Right renal cortex interstitium (tissue), 3 donors: ENCODE data around the gene CSMD2. TPM values are rescaled to one million over a fixed set of nuclear protein-coding genes. Genes with fewer than 3 reads are reported as not detected.

Experiments used
- DNase-seq, 3 donors: peaks; one replicate each; pipeline ENCODE4 v3.0.0-alpha.2; 2013; ENCODE audit warnings: low read depth in 3 of 3, low spot score in 2 of 3
- polyA plus RNA-seq, 3 donors: library from polyadenylated mRNA; unstranded; fragments of 120-200 nt; gene quantifications; one replicate each; pipeline ENCODE4 v1.2.1, GENCODE V29; 2013; ENCODE audit not compliant: insufficient read length in 3 of 3

The CSMD2 gene
- polyA plus RNA-seq, 3 donors, result 0.78 to 1.1 (median 0.92) TPM

GRCh38 chr1:34060901-34061415 lies 104.1 kb downstream of the CSMD2 start:
- DNase-seq, result no peak

- no peak for DNase-seq
Measured at GRCh38 chr1:34060187-34060730, 104.8 kb downstream of the CSMD2 start.

GRCh38 chr1:34057347-34058130 lies 107.5 kb downstream of the CSMD2 start:
- DNase-seq, result no peak

DNA sequence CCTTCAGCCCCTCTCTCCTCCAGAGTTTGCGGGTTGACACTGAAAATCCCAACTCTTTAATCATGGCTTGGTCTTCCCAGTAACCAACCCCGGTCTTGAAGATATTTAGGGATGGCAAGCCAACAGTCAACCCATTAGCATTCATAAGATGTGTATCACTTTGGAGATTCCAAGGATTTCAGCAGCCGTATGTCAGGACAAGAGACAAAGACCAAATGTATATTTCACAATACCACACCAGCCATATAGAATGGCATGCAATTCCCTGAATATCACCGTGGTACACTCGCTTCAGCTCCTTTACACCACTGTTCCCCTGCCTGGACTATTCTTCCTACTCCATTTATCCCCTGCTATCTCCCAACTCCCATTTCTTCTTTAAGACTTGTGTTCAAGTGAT lies 109.2 kb downstream of the CSMD2 start:
- no peak for DNase-seq

GRCh38 chr1:34054920-34055319 lies 110.1 kb downstream of the CSMD2 start:
- no peak for DNase-seq

DNA sequence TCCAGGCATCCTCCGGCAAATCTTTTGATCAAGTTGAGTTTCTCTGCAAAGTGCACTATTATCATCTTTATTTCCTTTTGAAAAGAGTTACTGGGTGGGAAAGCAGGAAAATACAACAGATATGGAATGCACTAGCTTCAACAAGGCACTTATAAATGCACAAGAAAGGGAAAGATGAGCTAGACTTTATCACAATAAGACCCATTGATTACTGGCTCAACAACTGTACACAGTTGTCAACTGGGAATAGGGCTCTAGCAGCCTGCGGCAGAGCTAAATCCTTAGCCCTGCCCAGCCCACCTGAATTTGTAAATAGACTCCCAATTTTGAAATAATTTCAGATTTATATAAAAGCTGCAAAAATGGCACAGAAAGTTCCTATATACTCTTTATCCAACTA lies 111.4 kb downstream of the CSMD2 start:
- DNase-seq, result no peak

DNA sequence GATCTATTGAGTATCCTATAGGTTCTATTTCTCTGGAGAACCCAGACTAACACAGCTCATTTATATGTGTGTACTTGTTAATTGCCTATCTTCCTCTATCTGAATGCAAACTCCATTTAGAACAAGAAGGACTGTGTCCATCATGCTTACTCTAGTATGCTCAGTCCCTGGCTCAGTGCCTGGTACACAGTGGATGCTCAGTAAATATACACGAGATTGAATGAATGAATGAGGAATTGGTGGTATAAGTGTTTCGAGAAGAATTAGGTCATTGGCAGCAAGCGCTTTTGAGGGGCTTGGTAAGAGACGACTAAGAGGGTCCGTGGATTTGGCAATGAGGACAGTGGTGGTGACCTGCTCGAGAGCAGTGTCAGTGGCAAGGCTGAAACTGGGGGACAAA lies 112.5 kb downstream of the CSMD2 start:
- no peak for DNase-seq

DNA sequence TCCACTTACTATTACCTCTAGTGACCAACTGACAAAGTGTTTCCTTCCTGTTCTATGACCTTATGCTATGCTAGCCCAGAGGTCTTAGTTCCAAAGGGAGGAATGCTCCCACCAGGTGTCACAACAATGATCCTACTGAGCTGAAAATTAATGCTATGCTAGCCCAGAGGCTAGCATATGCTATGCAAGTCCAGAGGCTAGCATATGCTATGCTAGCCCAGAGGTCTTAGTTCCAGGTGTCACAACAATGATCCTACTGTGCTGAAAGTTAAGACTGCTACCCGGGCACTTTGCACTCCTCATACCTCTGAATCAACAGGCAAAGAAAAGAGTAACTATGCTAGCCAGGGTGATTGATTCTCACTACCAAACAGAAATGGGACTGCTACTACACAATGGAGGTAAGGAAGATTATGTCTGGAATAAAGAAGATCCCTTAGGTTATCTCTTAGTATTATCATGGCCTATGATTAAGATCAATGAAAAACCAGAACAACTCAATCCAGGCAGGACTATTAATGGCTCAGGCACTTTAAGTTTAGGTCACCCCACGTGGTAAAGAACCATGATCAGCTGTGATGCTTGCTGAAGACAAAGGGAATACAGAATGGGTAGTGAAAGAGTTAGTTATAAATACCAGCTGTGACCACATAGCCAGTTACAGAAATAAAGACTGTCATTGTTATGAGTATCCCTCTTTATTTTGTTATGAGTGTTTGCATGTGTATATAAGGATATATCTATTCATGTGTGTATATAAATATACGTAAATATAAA lies 114.1 kb downstream of the CSMD2 start:
- no peak for DNase-seq

GRCh38 chr1:34049994-34050393 lies 115.0 kb downstream of the CSMD2 start:
- DNase-seq, result no peak

DNA sequence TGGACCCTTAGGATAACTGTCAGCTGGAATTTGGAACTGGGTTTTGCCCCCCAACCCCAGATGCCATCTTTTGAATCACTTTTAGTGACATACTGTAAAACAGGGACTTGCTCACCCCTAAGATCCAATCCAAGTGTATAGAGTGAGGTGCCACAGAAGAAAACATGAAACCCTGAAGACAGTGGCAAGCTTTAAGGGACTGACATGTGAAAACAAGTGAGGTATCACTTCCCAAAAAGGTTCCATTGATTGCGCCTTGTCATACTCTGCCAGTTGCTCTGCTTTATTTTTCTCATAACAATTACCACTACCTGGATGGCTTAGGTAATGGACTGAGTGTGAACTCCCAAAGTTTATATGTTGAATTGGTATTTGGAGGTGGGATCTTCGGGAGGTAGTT lies 115.6 kb downstream of the CSMD2 start:
- DNase-seq, result no peak

DNA sequence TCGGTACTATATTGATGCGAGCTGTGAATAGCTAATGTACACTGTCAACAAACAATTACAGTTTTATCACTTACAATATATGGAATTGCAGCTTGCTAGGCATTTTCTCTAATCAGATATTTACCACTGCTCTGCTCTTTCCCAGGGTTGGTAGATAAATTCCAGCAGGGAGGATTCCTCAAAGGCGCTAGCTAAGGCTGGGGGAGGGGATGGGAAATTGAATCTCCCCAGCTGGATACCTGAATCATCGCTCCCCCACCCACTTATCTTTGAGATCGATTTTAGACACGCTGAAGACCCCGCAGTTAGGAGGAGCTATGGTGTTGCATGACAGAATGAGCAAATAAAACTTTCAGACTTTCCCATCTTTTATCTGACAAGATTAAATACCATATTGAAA lies 127.2 kb downstream of the CSMD2 start:
- DNase-seq, result no peak

DNA sequence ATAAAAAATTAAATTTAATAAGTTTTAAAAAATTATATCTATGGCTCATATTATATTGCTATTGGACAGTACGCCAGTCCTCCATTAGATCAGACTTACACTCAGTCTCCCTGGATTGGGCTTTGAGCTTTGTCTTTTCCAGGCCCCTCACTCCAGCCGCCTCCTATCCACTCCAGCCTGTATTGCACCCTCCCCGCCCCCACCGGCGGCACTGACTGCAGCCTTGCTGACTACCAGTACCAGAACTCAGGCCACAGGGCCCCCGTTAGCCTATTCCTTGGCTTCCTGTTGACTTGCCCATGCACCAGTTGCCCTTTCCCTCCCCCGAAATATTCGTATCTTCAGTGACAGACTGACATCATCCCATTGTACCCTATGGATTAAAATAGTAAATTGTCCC lies 127.9 kb downstream of the CSMD2 start:
- no peak for DNase-seq

DNA sequence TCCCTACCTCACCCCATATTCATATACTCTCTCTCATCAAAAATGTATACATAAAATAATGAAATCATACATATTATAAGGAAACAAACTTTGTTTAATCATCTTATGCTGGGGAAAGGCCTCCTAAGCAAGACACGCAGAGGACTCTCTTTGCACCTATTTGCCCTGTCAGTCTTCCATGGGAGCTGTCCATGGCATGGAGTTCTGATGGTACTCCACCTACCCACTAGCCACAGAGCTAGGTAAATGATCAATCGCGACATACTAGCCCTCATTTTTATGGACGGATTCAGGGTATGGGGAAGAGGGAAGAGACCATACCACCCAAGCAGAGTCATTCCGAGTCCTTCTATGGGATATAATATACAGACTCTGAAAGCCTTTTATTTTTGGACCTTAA lies 131.0 kb downstream of the CSMD2 start:
- no peak for DNase-seq

DNA sequence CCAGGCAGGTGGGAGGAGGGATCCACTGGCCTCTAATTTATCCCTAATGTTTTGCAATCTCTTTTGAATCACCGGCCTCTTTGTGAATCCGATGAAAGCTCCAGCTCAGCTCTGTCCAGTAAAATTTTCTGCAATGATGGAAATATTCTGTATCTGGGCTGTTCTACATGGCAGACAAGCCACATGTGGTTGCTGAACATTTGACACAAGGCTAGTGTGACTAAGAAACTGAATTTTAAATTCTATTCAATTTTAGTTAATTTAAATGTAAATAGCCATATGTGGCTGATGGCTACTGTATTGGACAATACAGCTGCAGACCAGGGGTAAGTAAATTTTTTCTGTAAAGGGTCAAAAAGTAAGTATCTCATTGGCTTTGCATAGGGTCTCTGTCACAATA lies 135.1 kb downstream of the CSMD2 start:
- no peak for DNase-seq

DNA sequence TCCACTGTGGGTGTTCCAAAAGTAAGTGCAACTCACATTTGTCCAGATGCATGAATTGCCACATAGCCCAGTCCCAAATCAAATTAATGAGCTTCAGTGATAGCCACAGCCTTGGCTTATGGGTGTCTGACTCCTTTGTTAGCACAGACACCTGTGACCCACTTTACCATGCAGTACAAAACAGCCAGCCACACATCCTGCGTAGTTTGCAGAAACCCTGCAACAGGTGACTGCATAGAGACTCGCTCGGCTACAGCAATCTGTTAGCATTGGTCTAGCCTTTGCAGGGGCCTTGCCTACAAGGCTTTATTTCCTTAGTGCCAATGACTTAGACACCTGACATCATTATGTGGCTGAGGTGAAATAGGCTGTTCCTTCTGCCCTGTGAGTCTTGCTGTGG lies 135.5 kb downstream of the CSMD2 start:
- DNase-seq, result no peak

DNA sequence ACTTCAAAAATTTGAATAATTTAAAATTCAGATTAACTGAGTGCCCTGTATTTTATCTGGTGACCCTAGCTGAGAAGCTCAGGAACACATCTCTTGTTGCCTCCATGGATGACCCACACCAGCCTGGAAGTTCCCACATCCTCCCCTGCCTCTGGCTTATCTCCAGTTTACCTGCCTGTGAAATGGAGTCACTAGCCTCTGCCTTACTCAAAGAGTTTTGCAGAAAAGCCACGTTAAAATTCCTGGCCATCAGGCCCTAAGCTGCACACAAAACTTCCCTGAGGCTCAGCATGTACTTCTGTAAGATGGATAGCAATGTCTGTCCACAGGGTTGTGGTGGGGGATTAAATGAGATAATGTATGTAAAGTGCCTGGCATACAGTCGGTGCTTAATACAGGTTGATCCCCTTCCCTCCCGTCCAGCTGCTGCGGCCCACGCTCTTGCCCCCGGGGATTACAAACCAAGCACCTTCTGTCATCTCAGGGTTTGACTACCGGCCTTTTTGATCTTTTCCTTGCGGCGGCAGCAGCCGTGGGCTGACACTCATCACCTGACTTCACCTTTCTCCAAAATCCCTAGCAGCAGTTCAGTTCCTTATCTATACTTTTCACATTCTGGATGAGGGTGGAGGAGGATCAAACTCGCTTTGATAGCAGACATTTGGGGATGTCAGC lies 136.5 kb downstream of the CSMD2 start:
- DNase-seq, result no peak

- DNase-seq, result no peak
Measured at GRCh38 chr1:34025675-34026074, 139.4 kb downstream of the CSMD2 start.

DNA sequence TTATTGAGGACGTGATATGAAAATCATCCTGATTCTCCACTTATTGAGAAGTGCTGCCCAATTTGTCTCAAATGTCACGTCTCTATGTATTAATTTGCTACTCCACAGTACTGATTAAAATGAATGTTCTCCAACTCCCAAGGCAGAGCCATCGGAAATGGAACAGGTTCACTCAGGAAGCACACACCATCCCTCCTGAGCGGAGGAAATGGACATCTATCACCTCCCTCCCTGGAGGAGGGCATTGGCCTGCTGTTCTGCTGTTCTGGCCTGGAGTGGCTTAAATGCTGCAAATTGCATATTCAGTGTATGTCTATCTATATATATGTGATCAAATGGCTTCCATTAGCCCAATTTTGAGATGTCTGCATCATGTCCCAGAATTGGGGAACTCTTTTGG lies 140.5 kb downstream of the CSMD2 start:
- no peak for DNase-seq

DNA sequence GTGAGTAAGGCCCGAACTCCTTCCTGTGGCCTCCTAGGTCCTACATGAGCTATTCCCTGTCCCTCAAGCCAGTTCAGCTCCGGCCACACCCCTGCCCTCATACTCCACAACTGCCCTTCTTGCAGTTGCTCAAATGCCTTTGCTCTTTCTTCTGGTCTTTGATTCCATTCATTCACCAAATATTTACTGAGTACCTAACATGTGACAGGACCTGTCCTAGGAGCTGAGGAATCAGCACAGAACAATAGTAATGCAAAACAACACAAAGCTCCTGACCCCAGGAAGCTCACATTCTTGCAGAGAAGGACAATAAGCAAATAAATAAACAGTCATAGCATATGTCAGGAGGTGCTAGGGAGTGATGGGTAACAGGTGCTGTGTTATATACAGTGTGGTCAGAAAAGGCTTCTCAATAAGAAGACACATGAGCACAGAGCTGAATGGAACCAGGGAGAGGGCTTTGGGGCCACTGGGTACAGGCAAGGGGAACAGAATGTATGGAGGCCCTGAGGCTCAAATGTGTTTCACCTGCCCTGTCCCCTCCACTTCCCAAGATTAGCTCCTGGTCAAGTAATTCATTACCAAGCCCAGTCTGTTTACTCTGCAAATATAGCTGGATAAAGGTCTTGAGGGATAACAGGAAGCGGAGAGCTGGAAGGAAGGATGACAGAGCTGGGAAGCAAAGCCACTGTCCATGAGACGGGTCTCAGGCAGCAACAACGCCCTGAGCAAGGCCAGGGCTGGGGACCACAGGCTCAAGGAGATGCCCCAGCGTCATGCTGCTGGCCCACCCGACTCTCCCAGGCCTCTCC lies 145.1 kb downstream of the CSMD2 start:
- DNase-seq, result no peak

- no peak for DNase-seq
Measured at GRCh38 chr1:34018285-34018684, 146.7 kb downstream of the CSMD2 start.
